ENCODE measurements around the gene SELL. TPM values are rescaled to one million over a fixed set of nuclear protein-coding genes. Genes with fewer than 3 reads are reported as not detected.
"Not testable (repeated sequence)": the region's sequence is repeated elsewhere in the genome, so short reads cannot be mapped to it uniquely, and the experiment has no call there.

SELL gene
- total and polyA plus RNA-seq, 2 of the 8 experiments (the other 6 are each of a cell fraction or from before 2014, with no cell fraction given) = not detected

- TF ChIP-seq NANOG (IDR thresholded peaks at IDR 0.05; ENCODE audit: insufficient read depth, low read depth, low read length, poor library complexity, severe bottlenecking) = no peak
Observed at GRCh38 chr1:169670836-169671235, 40.6 kb downstream of the SELL start (continued).

- H3K79me2 ChIP-seq (ENCODE audit: control insufficient read depth in 1 of 2, insufficient read depth in 2 of 2, low read length in 2 of 2); H3K4ac ChIP-seq (replicated peaks; ENCODE audit: insufficient read length, low read depth, low read length); H3K4me3 ChIP-seq (ENCODE audit: extremely low read depth in 1 of 4, insufficient read depth in 2 of 4, low read depth in 3 of 4, low read length in 4 of 4); H2BK12ac ChIP-seq (ENCODE audit: low read depth, low read length); POLR2A ChIA-PET (ENCODE audit: partially characterized antibody); H4K91ac ChIP-seq (replicated peaks; ENCODE audit: insufficient read length, low read length); H2BK15ac ChIP-seq (ENCODE audit: low read length); H3K23ac ChIP-seq (ENCODE audit: insufficient read length); H3K27me3 ChIP-seq (replicated peaks in 1 of 4; ENCODE audit: control insufficient read depth in 3 of 4, extremely low read depth in 1 of 4, insufficient read depth in 3 of 4, low read length in 3 of 4); H3K36me3 ChIP-seq (ENCODE audit: control insufficient read depth in 2 of 4, insufficient read depth in 4 of 4, low read length in 3 of 4); H3K23me2 ChIP-seq (ENCODE audit: low read depth, low read length); H3K4me1 ChIP-seq (replicated peaks in 1 of 4; ENCODE audit: control insufficient read depth in 3 of 4, insufficient read depth in 4 of 4, low read length in 3 of 4); DNase-seq (ENCODE audit: low read depth in 1 of 2, low spot score in 2 of 2); H3K27ac ChIP-seq (ENCODE audit: low read depth, low read length); H3K79me1 ChIP-seq (ENCODE audit: low read depth, low read length); H2BK20ac ChIP-seq (ENCODE audit: low read length); H3K9ac ChIP-seq (replicated peaks in 1 of 4; ENCODE audit: extremely low read depth in 1 of 4, low read depth in 3 of 4, low read length in 3 of 4); H4K5ac ChIP-seq (ENCODE audit: insufficient read length, low read depth, low read length); FAIRE-seq; H2BK120ac ChIP-seq (replicated peaks; ENCODE audit: low read depth, low read length); H2AK5ac ChIP-seq (ENCODE audit: low read depth, low read length); H4K20me1 ChIP-seq (replicated peaks in 1 of 2; ENCODE audit: control insufficient read depth in 1 of 2, insufficient read depth in 2 of 2, low read length in 2 of 2); CTCF ChIA-PET (ENCODE audit: partially characterized antibody); H3K56ac ChIP-seq (replicated peaks; ENCODE audit: insufficient read length, low read depth, low read length); H2BK5ac ChIP-seq (ENCODE audit: low read depth, low read length); H3K4me2 ChIP-seq (ENCODE audit: insufficient read depth in 1 of 2, low read depth in 2 of 2, low read length in 2 of 2); H2AFZ ChIP-seq (ENCODE audit: low read length); H3K9me3 ChIP-seq (ENCODE audit: insufficient read depth in 2 of 2, low read depth in 1 of 2, low read length in 1 of 2); H4K8ac ChIP-seq (ENCODE audit: extremely low read depth, insufficient read depth, low read length); H3K18ac ChIP-seq (ENCODE audit: extremely low read depth, low read length); H3K14ac ChIP-seq (ENCODE audit: insufficient read length): not testable (repeated sequence)
- WGBS, 2 experiments (ENCODE audit: extremely low coverage in 1 of 2, insufficient coverage in 1 of 2, insufficient read length in 1 of 2, insufficient replicate concordance in 2 of 2, low coverage in 1 of 2, low lambda C conversion rate in 2 of 2, missing lambda C conversion rate in 1 of 2) = 98% methylated on average over 3 of the region's 3 CpGs; no CpG with 5 or more reads in 1 of the 2 experiments
Observed at GRCh38 chr1:169670244-169670643, 41.2 kb downstream of the SELL start.

Measured in H1 (cell line).